SU-DHL-6 (cell line): Measurements from ENCODE around the gene RAD51B.

Source experiments
- H2AFZ ChIP-seq: fragments of 200-600 bp; sonication (generic); 2 replicates; pipeline ENCODE4 v1.6.1; 2014; ENCODE audit warnings: low read depth, mild to moderate bottlenecking, moderate library complexity, mixed read lengths, antibody characterized with exemption, low read length; ENCODE audit not compliant: severe bottlenecking
- H3F3A ChIP-seq: fragments of 200-600 bp; shearing (Covaris generic); 2 replicates; pipeline ENCODE4 v1.6.0; 2016; ENCODE audit warnings: antibody characterized with exemption, mild to moderate bottlenecking; ENCODE audit not compliant: insufficient read depth
- H3K27ac ChIP-seq: fragments of 200-600 bp; sonication (generic); 2 replicates; pipeline ENCODE4 v1.5.1; 2016; ENCODE audit warnings: low read depth, mild to moderate bottlenecking, low read length, moderate library complexity, mixed read lengths
- H3K27me3 ChIP-seq: fragments of 200-600 bp; sonication (generic), shearing (Covaris generic); 2 replicates; pipeline ENCODE4 v1.6.0; 2014; ENCODE audit warnings: mild to moderate bottlenecking, low read length
- H3K36me3 ChIP-seq: fragments of 200-600 bp; sonication (generic); 2 replicates; pipeline ENCODE4 v1.6.1; 2014; ENCODE audit warnings: mild to moderate bottlenecking, low read length, mixed read lengths
- H3K4me2 ChIP-seq: fragments of 300-600, 200-600 bp; shearing (Covaris generic), sonication (generic); 2 replicates; pipeline ENCODE4 v1.6.0; 2014; ENCODE audit warnings: low read length, low read depth, mild to moderate bottlenecking; ENCODE audit not compliant: poor library complexity, severe bottlenecking
- H3K4me3 ChIP-seq: fragments of 200-600 bp; sonication (generic); 2 replicates; pipeline ENCODE4 v1.5.1; 2014; ENCODE audit warnings: antibody characterized with exemption, low read length, mild to moderate bottlenecking, mixed read lengths; ENCODE audit not compliant: insufficient read depth, poor library complexity, severe bottlenecking
- H3K79me2 ChIP-seq: fragments of 200-600 bp; sonication (generic); 2 replicates; pipeline ENCODE4 v1.6.1; 2014; ENCODE audit warnings: mild to moderate bottlenecking, low read length, moderate library complexity; ENCODE audit not compliant: insufficient read depth
- H3K9ac ChIP-seq: fragments of 200-600 bp; sonication (generic); 2 replicates; pipeline ENCODE4 v1.7.0; 2014; ENCODE audit warnings: mild to moderate bottlenecking, low read length
- H3K9me2 ChIP-seq: fragments of 200-600 bp; sonication (generic); replicated peaks from 2 replicates; pipeline ENCODE4 v1.6.1; 2014; ENCODE audit warnings: low read length; ENCODE audit not compliant: insufficient read depth
- H3K9me3 ChIP-seq: fragments of 200-600 bp; sonication (generic); 2 replicates; pipeline ENCODE4 v1.6.1; 2014; ENCODE audit warnings: low read length, mixed read lengths; ENCODE audit not compliant: insufficient read depth
- H4K20me1 ChIP-seq: fragments of 200-600 bp; sonication (generic); 2 replicates; pipeline ENCODE4 v1.6.1; 2014; ENCODE audit warnings: low read depth, mild to moderate bottlenecking, antibody characterized with exemption, low read length, moderate library complexity, mixed read lengths
- CTCF ChIP-seq: fragments of 200-600 bp; sonication (generic); IDR thresholded peaks from one replicate; pipeline ENCODE4 v1.5.1; 2017; ENCODE audit warnings: antibody characterized with exemption, mild to moderate bottlenecking, low read length, moderate library complexity; ENCODE audit not compliant: insufficient read depth, poor library complexity, severe bottlenecking
- EZH2phosphoT487 ChIP-seq: fragments of 200-600 bp; sonication (generic), shearing (Covaris generic); conservative IDR thresholded peaks from 2 replicates; pipeline ENCODE4 v1.6.1; 2018; ENCODE audit warnings: mild to moderate bottlenecking, antibody characterized with exemption, low read length, moderate library complexity, mixed read lengths

The RAD51B gene

GRCh38 chr14:68510201-68511128, 690.9 kb downstream of the RAD51B start:
- no peaks in the 10 kb centered on the region for H3K36me3 ChIP-seq
- no peak overlapping the region for H3K9ac ChIP-seq
- H3K9me2 ChIP-seq, result no peaks in the 10 kb centered on the region
- TF ChIP-seq EZH2phosphoT487 (no peak), CTCF (no peak)
- no peak overlapping the region for H3K4me2 ChIP-seq
- H3K9me3 ChIP-seq, result no peaks in the 10 kb centered on the region
- H4K20me1 ChIP-seq, result no peaks in the 10 kb centered on the region
- H3F3A ChIP-seq, result no peaks in the 10 kb centered on the region
- H3K4me3 ChIP-seq, result no peak overlapping the region
- H3K27me3 ChIP-seq, result no peaks in the 10 kb centered on the region
- no peak overlapping the region for H2AFZ ChIP-seq
- H3K79me2 ChIP-seq, result no peaks in the 10 kb centered on the region
- H3K27ac ChIP-seq, result no peak overlapping the region

GRCh38 chr14:68511129-68512047, 691.8 kb downstream of the RAD51B start:
- H3K9me2 ChIP-seq, result no peaks in the 10 kb centered on the region
- H3K4me2 ChIP-seq, result no peak overlapping the region
- H2AFZ ChIP-seq, result no peak overlapping the region
- H3K9ac ChIP-seq, result no peak overlapping the region
- H4K20me1 ChIP-seq, result no peaks in the 10 kb centered on the region
- no peak overlapping the region for H3K4me3 ChIP-seq
- no peak overlapping the region for H3K27ac ChIP-seq
- no peaks in the 10 kb centered on the region for H3K36me3 ChIP-seq
- no peaks in the 10 kb centered on the region for H3F3A ChIP-seq
- no peaks in the 10 kb centered on the region for H3K27me3 ChIP-seq
- no peaks in the 10 kb centered on the region for H3K9me3 ChIP-seq
- H3K79me2 ChIP-seq, result no peaks in the 10 kb centered on the region
- TF ChIP-seq EZH2phosphoT487, result no peak
- TF ChIP-seq CTCF, result no peak

GRCh38 chr14:68512088-68512487, 692.5 kb downstream of the RAD51B start:
- H3K79me2 ChIP-seq, result no peaks in the 10 kb centered on the region
- H3F3A ChIP-seq, result no peaks in the 10 kb centered on the region
- no peaks in the 10 kb centered on the region for H3K36me3 ChIP-seq
- no peak overlapping the region for H2AFZ ChIP-seq
- H3K27ac ChIP-seq, result no peak overlapping the region
- H4K20me1 ChIP-seq, result no peaks in the 10 kb centered on the region
- H3K4me3 ChIP-seq, result no peak overlapping the region
- TF ChIP-seq EZH2phosphoT487, result no peak
- no peaks in the 10 kb centered on the region for H3K9me2 ChIP-seq
- no peak overlapping the region for H3K9ac ChIP-seq
- no peak overlapping the region for H3K4me2 ChIP-seq
- no peaks in the 10 kb centered on the region for H3K27me3 ChIP-seq
- no peaks in the 10 kb centered on the region for H3K9me3 ChIP-seq
